H1 (cell line): ENCODE data around the gene BBS9. TPM values are rescaled to one million over a fixed set of nuclear protein-coding genes. Genes with fewer than 3 reads are reported as not detected.

Experiments used
- ASH2L ChIP-seq: fragments of 200-600, 300-600 bp; sonication (generic); IDR thresholded peaks from one replicate; pipeline ENCODE4 v1.7.1; 2017; ENCODE audit warnings: low read length
- BCL11A ChIP-seq, 2 experiments: IDR thresholded peaks; one replicate each; pipeline ENCODE4 v1.6.1; 2011; ENCODE audit warnings: low read depth in 2 of 2, low read length in 2 of 2, mild to moderate bottlenecking in 2 of 2
- BRCA1 ChIP-seq: IDR thresholded peaks from 2 replicates; pipeline ENCODE4 v1.6.1; 2012; ENCODE audit warnings: low read depth, low read length, improper control_type of control experiment
- HDAC2 ChIP-seq, 2 experiments: fragments of 300-600 bp in 1 of 2; sonication (generic) in 1 of 2; IDR thresholded peaks; 2 replicates each; pipeline ENCODE4 v1.6.1; 2011 to 2012; ENCODE audit warnings: low read depth in 2 of 2, low read length in 2 of 2, mild to moderate bottlenecking in 2 of 2, moderate library complexity in 2 of 2, borderline replicate concordance in 1 of 2, inconsistent platforms in 1 of 2
- KDM5A ChIP-seq: fragments of 200-600 bp; IDR thresholded peaks from 2 replicates; pipeline ENCODE4 v1.7.1; 2012; ENCODE audit warnings: mild to moderate bottlenecking, low read length, inconsistent platforms, mixed read lengths
- polyA plus RNA-seq, 7 experiments: library from polyadenylated mRNA; depleted of rRNA in 3 of 7; stranded (reverse) in 5 of 7; unstranded in 2 of 7; fragments of >200 nt in 5 of 7; fragments of 200-250 nt in 2 of 7; gene quantifications; 1 replicate in 5 of 7; 2 replicates in 1 of 7; 4 replicates in 1 of 7; pipeline versions ENCODE4 v1.2.1 to v1.2.3, GENCODE V29; 2011 to 2013; ENCODE audit warnings: missing spikeins in 2 of 7, mixed read lengths in 2 of 7
- total RNA-seq: library from RNA; stranded (reverse); fragmentation: NEBNext Ultra II Directional; extraction: Animal tissue kit (Norgen Biotek cat#: 25700); gene quantifications from 2 replicates; pipeline ENCODE4 v1.2.1, GENCODE V29; 2021
- TF ChIP-seq, protein P1 (sequence below): fragments of 300-600 bp; sonication (generic); IDR thresholded peaks from 2 replicates; pipeline ENCODE4 v1.7.1; 2012; ENCODE audit warnings: low read length, moderate library complexity, mild to moderate bottlenecking, inconsistent platforms; ENCODE audit not compliant: insufficient replicate concordance
- TF ChIP-seq, protein P2 (sequence below): IDR thresholded peaks from 2 replicates; pipeline ENCODE4 v1.6.1; 2011; ENCODE audit warnings: low read length, improper control_type of control experiment

Gene BBS9
- total and polyA plus RNA-seq, 2 of the 8 experiments (the other 6 are each of a cell fraction or from before 2014, with no cell fraction given) = 22.3 to 37.0 TPM

- TF ChIP-seq, protein P1, sequence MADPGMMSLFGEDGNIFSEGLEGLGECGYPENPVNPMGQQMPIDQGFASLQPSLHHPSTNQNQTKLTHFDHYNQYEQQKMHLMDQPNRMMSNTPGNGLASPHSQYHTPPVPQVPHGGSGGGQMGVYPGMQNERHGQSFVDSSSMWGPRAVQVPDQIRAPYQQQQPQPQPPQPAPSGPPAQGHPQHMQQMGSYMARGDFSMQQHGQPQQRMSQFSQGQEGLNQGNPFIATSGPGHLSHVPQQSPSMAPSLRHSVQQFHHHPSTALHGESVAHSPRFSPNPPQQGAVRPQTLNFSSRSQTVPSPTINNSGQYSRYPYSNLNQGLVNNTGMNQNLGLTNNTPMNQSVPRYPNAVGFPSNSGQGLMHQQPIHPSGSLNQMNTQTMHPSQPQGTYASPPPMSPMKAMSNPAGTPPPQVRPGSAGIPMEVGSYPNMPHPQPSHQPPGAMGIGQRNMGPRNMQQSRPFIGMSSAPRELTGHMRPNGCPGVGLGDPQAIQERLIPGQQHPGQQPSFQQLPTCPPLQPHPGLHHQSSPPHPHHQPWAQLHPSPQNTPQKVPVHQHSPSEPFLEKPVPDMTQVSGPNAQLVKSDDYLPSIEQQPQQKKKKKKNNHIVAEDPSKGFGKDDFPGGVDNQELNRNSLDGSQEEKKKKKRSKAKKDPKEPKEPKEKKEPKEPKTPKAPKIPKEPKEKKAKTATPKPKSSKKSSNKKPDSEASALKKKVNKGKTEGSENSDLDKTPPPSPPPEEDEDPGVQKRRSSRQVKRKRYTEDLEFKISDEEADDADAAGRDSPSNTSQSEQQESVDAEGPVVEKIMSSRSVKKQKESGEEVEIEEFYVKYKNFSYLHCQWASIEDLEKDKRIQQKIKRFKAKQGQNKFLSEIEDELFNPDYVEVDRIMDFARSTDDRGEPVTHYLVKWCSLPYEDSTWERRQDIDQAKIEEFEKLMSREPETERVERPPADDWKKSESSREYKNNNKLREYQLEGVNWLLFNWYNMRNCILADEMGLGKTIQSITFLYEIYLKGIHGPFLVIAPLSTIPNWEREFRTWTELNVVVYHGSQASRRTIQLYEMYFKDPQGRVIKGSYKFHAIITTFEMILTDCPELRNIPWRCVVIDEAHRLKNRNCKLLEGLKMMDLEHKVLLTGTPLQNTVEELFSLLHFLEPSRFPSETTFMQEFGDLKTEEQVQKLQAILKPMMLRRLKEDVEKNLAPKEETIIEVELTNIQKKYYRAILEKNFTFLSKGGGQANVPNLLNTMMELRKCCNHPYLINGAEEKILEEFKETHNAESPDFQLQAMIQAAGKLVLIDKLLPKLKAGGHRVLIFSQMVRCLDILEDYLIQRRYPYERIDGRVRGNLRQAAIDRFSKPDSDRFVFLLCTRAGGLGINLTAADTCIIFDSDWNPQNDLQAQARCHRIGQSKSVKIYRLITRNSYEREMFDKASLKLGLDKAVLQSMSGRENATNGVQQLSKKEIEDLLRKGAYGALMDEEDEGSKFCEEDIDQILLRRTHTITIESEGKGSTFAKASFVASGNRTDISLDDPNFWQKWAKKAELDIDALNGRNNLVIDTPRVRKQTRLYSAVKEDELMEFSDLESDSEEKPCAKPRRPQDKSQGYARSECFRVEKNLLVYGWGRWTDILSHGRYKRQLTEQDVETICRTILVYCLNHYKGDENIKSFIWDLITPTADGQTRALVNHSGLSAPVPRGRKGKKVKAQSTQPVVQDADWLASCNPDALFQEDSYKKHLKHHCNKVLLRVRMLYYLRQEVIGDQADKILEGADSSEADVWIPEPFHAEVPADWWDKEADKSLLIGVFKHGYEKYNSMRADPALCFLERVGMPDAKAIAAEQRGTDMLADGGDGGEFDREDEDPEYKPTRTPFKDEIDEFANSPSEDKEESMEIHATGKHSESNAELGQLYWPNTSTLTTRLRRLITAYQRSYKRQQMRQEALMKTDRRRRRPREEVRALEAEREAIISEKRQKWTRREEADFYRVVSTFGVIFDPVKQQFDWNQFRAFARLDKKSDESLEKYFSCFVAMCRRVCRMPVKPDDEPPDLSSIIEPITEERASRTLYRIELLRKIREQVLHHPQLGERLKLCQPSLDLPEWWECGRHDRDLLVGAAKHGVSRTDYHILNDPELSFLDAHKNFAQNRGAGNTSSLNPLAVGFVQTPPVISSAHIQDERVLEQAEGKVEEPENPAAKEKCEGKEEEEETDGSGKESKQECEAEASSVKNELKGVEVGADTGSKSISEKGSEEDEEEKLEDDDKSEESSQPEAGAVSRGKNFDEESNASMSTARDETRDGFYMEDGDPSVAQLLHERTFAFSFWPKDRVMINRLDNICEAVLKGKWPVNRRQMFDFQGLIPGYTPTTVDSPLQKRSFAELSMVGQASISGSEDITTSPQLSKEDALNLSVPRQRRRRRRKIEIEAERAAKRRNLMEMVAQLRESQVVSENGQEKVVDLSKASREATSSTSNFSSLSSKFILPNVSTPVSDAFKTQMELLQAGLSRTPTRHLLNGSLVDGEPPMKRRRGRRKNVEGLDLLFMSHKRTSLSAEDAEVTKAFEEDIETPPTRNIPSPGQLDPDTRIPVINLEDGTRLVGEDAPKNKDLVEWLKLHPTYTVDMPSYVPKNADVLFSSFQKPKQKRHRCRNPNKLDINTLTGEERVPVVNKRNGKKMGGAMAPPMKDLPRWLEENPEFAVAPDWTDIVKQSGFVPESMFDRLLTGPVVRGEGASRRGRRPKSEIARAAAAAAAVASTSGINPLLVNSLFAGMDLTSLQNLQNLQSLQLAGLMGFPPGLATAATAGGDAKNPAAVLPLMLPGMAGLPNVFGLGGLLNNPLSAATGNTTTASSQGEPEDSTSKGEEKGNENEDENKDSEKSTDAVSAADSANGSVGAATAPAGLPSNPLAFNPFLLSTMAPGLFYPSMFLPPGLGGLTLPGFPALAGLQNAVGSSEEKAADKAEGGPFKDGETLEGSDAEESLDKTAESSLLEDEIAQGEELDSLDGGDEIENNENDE = no peak
- TF ChIP-seq BCL11A (IDR thresholded peaks at IDR 0.05; ENCODE audit: low read depth in 2 of 2, low read length in 2 of 2) (no peak), ASH2L (no peak), BRCA1 (no peak), KDM5A (no peak), HDAC2 (IDR thresholded peaks at IDR 0.05; ENCODE audit: borderline replicate concordance in 1 of 2, low read depth in 2 of 2, low read length in 2 of 2) (no peak)
- TF ChIP-seq, protein P2, sequence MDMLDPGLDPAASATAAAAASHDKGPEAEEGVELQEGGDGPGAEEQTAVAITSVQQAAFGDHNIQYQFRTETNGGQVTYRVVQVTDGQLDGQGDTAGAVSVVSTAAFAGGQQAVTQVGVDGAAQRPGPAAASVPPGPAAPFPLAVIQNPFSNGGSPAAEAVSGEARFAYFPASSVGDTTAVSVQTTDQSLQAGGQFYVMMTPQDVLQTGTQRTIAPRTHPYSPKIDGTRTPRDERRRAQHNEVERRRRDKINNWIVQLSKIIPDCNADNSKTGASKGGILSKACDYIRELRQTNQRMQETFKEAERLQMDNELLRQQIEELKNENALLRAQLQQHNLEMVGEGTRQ = no peak
Observed at GRCh38 chr7:33581236-33581635, 451.9 kb downstream of the BBS9 start (continued).
